Mononuclear cell (primary cell): ENCODE results near the gene SMIM43. TPM values are rescaled to one million over a fixed set of nuclear protein-coding genes. Genes with fewer than 3 reads are reported as not detected.
"Not testable (repeated sequence)": the region's sequence is repeated elsewhere in the genome, so short reads cannot be mapped to it uniquely, and the experiment has no call there.

ENCODE experiments used
- H3K27me3 ChIP-seq: 2 replicates; pipeline ENCODE4 v1.6.0; 2011; ENCODE audit warnings: low read length, control low read depth; ENCODE audit not compliant: insufficient read depth
- H3K4me1 ChIP-seq: 2 replicates; pipeline ENCODE4 v1.5.1; 2011; ENCODE audit warnings: mild to moderate bottlenecking, low read length, control low read depth; ENCODE audit not compliant: insufficient read depth
- H3K4me3 ChIP-seq: 2 replicates; pipeline ENCODE4 v1.5.1; 2011; ENCODE audit warnings: mild to moderate bottlenecking, low read length, moderate library complexity
- H3K9me3 ChIP-seq: 2 replicates; pipeline ENCODE4 v1.5.1; 2011; ENCODE audit warnings: low read depth, mild to moderate bottlenecking, control low read depth, low read length
- total RNA-seq: library from RNA; depleted of rRNA; stranded (reverse); fragments of >200 nt; gene quantifications from one replicate; pipeline ENCODE4 v1.2.3, GENCODE V29; 2012

The SMIM43 gene
- total RNA-seq, 1 donor: not detected

DNA sequence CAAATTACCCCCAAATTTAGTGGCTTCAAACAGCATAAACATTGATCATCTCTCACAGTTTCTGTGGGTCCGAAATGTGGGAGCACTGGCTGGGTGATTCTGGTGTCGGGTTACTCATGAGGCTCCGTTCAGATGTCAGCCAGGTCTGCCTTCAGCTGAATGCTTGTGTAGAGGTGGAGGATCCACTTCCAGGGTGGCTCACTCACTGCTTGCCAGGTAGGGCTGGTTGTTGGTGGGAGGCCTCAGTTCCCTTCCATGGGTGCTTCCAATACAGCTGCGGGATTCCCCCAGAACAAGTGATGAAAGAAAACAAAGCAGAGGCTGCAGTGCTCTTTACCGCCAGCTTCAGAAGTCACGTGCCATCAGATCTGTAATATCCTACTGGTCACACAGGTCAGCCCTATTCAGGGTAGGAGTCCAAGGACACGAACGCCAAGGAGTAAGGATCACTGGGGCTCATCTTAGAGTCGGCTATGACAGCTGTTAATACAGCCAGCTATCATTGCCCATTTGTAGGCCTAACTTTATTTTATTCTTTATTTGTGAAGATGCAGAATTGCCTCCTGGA is 1.1 kb upstream of the SMIM43 start:
- Histone ChIP-seq H3K4me3 (no peak overlapping the region), H3K27me3 (peaks cover 76% of the 10 kb centered on the region), H3K9me3 (no peaks in the 10 kb centered on the region), H3K4me1 (no peaks in the 10 kb centered on the region)

DNA sequence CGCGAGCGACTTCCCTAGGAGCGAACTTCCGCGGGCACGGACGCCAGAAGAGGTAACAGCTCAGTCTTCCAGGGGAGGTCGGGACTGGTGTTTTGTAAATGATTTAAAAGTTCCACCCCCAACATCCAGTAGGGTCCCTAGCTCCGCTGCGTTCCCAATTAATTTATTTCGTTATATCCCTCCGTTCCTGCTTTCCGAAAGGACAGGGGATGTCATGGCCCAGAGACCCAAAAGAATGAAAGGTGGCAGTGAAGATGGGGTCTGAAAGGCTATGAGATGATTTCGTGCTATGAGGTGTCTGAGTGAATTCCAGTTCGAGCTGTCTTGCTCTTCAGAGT is 373 bp upstream of the SMIM43 start:
- Histone ChIP-seq H3K27me3 (peaks cover 79% of the 10 kb centered on the region), H3K9me3 (no peaks in the 10 kb centered on the region)

DNA sequence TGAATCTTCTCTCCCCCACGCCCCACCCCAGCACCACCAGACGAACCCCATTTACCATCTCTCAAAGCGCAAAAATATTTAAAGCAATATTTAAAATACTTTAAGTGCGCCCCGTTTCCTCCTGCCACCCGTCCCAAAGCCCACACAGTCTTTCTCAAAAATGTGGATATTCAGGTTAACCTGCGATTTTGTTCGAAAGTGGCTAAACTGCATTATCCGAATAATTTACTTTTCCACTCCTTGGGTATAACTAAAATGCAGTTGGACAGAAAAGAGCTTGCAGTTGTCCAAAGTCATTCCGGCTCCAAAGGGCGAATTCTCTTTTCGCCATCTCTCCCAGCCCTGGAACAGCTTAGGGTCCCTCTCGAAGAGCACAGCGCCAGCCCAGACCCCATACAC is 662 bp downstream of the SMIM43 start:
- H3K27me3 ChIP-seq: peaks cover 82% of the 10 kb centered on the region
- no peaks in the 10 kb centered on the region for H3K4me1 ChIP-seq
- H3K9me3 ChIP-seq: no peaks in the 10 kb centered on the region
- H3K4me3 ChIP-seq: no peak overlapping the region

More for the DNA sequence above, 373 bp upstream of the SMIM43 start:
- H3K4me1 ChIP-seq: no peaks in the 10 kb centered on the region
- no peak overlapping the region for H3K4me3 ChIP-seq

DNA sequence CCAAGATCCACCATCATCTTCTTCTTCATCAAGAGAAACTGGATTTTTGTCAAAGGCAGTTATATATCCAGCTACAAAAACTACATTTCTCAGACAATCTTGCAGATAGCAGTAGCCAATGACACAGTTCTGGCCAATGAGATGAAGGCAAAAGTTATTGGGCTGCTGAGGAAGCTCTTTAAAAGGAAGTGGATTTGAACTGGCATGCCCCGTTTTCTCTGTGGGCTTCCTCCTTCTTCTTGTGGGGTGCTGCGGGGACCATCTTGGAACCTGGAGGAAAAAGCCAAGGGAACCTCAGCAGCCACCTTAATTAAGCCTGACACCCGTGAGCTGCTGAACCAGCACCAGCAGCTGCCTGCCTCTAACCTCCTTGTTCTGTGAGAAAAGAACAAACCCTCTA is 4.8 kb downstream of the SMIM43 start:
- H3K4me1 ChIP-seq: no peaks in the 10 kb centered on the region
- no peaks in the 10 kb centered on the region for H3K9me3 ChIP-seq
- no peak overlapping the region for H3K4me3 ChIP-seq
- H3K27me3 ChIP-seq: peaks cover 65% of the 10 kb centered on the region

DNA sequence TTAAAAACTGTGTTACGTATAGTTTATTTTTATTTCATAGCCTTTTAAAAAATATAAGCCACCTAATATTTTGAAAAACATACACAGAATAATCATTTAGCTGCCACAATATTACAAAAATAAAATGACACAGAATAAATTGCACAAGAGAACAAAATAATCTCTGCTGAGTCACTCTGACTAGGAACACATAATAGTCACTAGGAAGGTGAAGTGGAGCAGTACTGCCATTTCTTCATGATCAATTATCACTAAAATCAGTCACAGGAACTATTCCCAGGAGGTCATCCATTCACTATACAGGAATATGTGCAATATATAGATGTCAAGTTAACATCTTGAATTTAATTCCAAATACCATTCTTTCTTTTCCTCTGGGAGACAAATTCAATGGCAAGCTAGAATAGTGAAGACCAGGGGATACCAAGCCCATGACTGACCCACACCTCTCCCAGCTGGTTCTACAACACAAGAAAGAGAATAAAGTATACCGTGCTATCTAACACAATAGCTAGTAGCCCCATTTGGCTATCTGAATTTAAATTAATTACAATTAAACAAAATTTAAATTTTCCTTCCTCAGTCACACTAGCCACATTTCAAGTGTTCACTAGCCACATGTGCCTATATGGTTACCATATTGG is 5.9 kb downstream of the SMIM43 start:
- no peaks in the 10 kb centered on the region for H3K9me3 ChIP-seq
- no peaks in the 10 kb centered on the region for H3K4me1 ChIP-seq
- H3K27me3 ChIP-seq: peaks cover 54% of the 10 kb centered on the region
- H3K4me3 ChIP-seq: no peak overlapping the region

DNA sequence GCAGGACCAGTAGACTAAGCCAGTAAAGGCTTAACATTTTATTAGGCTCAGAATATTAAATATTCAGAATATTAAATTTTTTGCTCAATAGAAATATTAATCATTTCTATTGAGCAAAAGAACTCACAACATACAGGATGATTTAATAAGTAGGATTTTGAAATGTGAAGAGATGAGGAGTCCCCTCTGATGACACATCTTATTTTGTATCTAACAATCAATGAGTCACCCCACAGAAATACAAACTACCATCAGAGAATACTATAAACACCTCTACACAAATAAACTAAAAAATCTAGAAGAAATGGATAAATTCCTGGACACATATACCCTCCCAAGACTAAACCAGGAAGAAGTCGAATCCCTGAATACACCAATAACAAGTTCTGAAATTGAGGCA is 12.8 kb downstream of the SMIM43 start:
- H3K4me1 ChIP-seq, H3K4me3 ChIP-seq, H3K9me3 ChIP-seq, H3K27me3 ChIP-seq: not testable (repeated sequence)

GRCh38 chr4:121749225-121749624 is 15.7 kb downstream of the SMIM43 start:
- Histone ChIP-seq H3K9me3 (no peaks in the 10 kb centered on the region), H3K4me1 (no peaks in the 10 kb centered on the region), H3K27me3 (peaks cover 2% of the 10 kb centered on the region), H3K4me3 (no peak overlapping the region)

DNA sequence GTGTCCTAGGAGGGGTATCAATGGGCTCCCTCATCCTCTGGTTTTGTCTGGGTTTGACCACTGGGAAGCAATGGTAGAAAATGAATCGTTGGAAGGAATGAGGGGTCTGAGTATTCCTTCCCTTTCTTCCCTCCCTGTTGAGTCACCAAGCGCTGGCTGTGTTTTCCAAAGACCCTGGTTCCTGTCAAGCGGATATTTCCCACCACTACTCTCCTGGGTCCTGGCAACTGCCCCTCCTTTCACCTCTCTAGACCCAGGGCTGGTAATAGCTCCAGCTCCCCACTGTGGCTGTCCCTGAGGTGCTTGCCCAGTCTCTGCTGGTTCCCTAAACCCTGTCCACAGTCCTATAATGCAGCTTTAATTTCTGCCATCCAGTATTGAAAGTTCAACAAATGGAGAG is 22.2 kb downstream of the SMIM43 start:
- Histone ChIP-seq H3K4me3 (no peak overlapping the region), H3K27me3 (peaks cover 5% of the 10 kb centered on the region), H3K4me1 (no peaks in the 10 kb centered on the region), H3K9me3 (no peaks in the 10 kb centered on the region)

DNA sequence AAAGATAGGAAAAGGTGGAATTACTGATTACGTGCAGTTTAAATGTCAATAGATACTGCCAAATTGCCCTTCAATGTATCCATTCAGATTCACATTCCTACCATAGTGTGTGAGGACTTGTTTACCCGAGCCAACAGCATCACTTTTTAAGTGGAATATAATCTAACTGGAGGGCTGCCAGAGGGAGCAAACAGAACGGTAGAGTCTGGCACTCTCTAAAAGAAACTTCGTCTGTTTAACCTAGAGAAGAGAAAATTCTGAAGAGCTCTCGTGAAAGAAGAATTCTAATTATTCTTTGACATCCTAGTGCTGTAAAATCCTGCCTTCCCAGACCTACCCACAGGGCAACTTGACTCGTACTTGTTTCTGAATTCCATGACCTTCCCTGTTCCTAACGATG is 23.2 kb downstream of the SMIM43 start:
- Histone ChIP-seq H3K27me3 (peaks cover 3% of the 10 kb centered on the region), H3K4me3 (no peak overlapping the region), H3K4me1 (no peaks in the 10 kb centered on the region), H3K9me3 (no peaks in the 10 kb centered on the region)

DNA sequence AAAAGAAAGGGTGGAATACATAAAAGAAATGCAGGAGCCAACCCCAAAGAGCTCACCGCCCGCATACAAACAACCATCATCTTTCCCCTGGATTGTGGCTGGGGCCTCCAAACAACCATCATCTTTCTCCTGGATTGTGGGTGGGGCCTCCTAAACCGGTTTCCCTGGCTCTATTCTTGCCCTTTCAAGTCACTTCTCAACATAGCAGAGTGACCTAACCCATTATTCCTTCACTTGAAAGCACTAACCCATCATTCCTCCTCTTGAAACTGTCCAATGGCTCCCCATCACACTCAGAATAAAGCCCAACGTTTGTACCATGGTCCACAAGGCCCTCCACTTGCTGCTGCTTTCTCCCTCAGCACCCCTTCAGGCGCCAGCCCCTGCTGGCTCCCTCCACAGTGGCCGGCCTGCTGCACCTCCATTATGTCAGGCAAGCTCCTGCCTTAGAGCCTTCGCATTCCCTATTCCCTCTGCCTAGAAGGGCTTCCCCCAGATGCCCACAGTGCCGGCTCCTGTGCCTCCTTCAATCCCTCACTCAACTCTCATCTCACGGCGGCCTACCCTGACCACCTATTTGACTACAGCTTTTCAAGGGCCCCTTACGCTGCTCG is 24.1 kb downstream of the SMIM43 start:
- Histone ChIP-seq H3K4me1 (no peaks in the 10 kb centered on the region), H3K27me3 (peaks cover 3% of the 10 kb centered on the region), H3K4me3 (no peak overlapping the region), H3K9me3 (no peaks in the 10 kb centered on the region)

GRCh38 chr4:121739575-121739974 is 25.4 kb downstream of the SMIM43 start:
- Histone ChIP-seq H3K4me3 (no peak overlapping the region), H3K4me1 (no peaks in the 10 kb centered on the region), H3K9me3 (no peaks in the 10 kb centered on the region), H3K27me3 (peaks cover 3% of the 10 kb centered on the region)

DNA sequence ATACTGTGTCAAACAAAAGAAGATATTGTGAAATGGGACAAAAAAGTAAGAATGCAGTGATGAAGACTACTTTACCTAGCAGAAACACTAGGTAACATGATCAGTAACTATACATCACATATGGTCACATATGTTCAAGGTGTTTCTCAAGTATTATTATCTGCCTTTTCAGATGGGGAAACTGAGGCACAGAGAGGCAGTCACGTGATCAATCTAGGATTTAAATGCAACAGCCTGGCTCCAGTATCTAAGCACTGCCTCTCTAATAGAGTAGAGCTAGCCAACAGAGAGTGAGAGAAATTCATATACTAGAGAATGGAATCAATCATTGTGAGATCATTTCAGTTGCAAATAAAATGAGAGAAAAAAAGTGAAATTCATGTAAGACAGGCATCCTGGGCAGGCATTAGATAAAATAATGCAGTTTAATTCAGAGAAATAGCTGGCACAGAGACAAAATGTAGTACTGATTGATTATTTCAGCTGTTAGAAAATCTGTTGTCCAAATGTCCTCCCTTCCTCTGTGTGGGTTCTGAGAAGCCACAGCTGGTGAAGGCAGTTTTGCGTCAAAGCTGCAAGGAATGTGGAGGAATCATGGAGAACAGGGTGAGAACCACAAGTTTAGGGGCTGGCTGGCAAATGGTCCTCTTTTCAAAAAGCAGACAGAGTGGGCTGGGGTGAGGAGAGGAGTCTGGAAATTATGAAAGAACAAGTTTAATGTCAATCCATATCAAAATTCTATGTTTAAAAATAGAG is 26.0 kb downstream of the SMIM43 start:
- Histone ChIP-seq H3K4me3 (no peak overlapping the region), H3K9me3 (no peaks in the 10 kb centered on the region), H3K27me3 (peaks cover 3% of the 10 kb centered on the region), H3K4me1 (no peaks in the 10 kb centered on the region)

- Histone ChIP-seq H3K4me3 (no peak overlapping the region), H3K9me3 (no peaks in the 10 kb centered on the region), H3K4me1 (no peaks in the 10 kb centered on the region), H3K27me3 (peaks cover 3% of the 10 kb centered on the region)
Observed at GRCh38 chr4:121737846-121738554, 27.0 kb downstream of the SMIM43 start.

- Histone ChIP-seq H3K4me3 (no peak overlapping the region), H3K9me3 (no peaks in the 10 kb centered on the region), H3K4me1 (no peaks in the 10 kb centered on the region), H3K27me3 (no peaks in the 10 kb centered on the region)
Observed at GRCh38 chr4:121736735-121737351, 28.1 kb downstream of the SMIM43 start.

DNA sequence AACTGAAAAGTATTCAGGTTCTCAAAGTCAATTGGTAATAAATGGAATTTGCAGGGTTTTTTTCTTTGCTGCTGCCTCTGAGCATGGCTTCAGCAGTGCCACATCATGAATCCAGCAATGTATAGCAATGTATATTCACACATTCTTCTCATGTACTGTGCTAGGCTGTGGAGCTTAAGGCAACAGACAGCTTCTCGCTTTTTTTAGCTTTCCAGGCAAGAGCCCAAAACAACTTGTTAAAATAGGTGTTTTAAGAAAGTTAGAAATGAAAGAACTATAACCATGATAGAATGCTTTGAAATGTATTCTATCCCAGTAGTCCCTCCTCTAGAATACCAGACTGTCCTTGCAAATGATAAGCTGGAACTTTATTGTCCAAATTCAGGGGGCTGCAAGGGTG is 30.4 kb downstream of the SMIM43 start:
- Histone ChIP-seq H3K27me3 (no peaks in the 10 kb centered on the region), H3K4me3 (no peak overlapping the region), H3K9me3 (no peaks in the 10 kb centered on the region), H3K4me1 (no peaks in the 10 kb centered on the region)
